ENCODE data around the gene ADGRD1. TPM values are rescaled to one million over a fixed set of nuclear protein-coding genes. Genes with fewer than 3 reads are reported as not detected.

ADGRD1 gene
- total RNA-seq, 1 experiment from 2014 or later, result 0.77 TPM

- no peak for TF ChIP-seq MYBL2 (CRISPR knock-in tag; IDR thresholded peaks at IDR 0.05)
- no peak for TF ChIP-seq ERG (CRISPR knock-in tag; IDR thresholded peaks at IDR 0.05)
- TF ChIP-seq USF1 (CRISPR knock-in tag; IDR thresholded peaks at IDR 0.05), result no peak
- TF ChIP-seq CTCF (IDR thresholded peaks at IDR 0.05), result no peak
- no peak for TF ChIP-seq MLX (CRISPR knock-in tag; IDR thresholded peaks at IDR 0.05)
- TF ChIP-seq ZBTB21 (CRISPR knock-in tag; IDR thresholded peaks at IDR 0.05; ENCODE audit: borderline replicate concordance), result no peak
- TF ChIP-seq E2F5 (CRISPR knock-in tag; IDR thresholded peaks at IDR 0.05), result no peak
Measured at GRCh38 chr12:131049549-131050339, 96.0 kb downstream of the ADGRD1 start (continued).

- Mint-ChIP-seq H3K9me3 (no peaks in the 10 kb centered on the region), H3K36me3 (no peaks in the 10 kb centered on the region), H3K27me3 (ENCODE audit: low read depth) (no peaks in the 10 kb centered on the region), H3K27ac (no peak overlapping the region), H3K4me1 (0 out of 2 replicates have a peak, but pooled peaks cover 4% of the 10 kb centered on the region), H3K4me3 (no peak overlapping the region)
- no peak for ATAC-seq
- no peak for DNase-seq (ENCODE audit: low spot score)
- POLR2A ChIA-PET, result no interaction called here
- CTCF ChIA-PET, result no interaction called here
- TF ChIP-seq IRF1 (CRISPR knock-in tag; IDR thresholded peaks at IDR 0.05) (no peak), ZNF423 (CRISPR knock-in tag; IDR thresholded peaks at IDR 0.05) (no peak), NFYB (CRISPR knock-in tag; conservative IDR thresholded peaks at IDR 0.05; ENCODE audit: low read depth) (no peak), TP53 (CRISPR knock-in tag; IDR thresholded peaks at IDR 0.05) (no peak), TEAD4 (CRISPR knock-in tag; IDR thresholded peaks at IDR 0.05) (no peak), CTCF (IDR thresholded peaks at IDR 0.05) (no peak), ERG (CRISPR knock-in tag; IDR thresholded peaks at IDR 0.05) (no peak), SMAD4 (CRISPR knock-in tag; IDR thresholded peaks at IDR 0.05) (no peak), SP1 (CRISPR knock-in tag; conservative IDR thresholded peaks at IDR 0.05) (no peak), ZNF671 (CRISPR knock-in tag; IDR thresholded peaks at IDR 0.05) (no peak), EMX1 (CRISPR knock-in tag; IDR thresholded peaks at IDR 0.05) (no peak), FOXP4 (CRISPR knock-in tag; IDR thresholded peaks at IDR 0.05) (no peak), CBFB (CRISPR knock-in tag; IDR thresholded peaks at IDR 0.05; ENCODE audit: low read depth) (no peak), ATF1 (CRISPR knock-in tag; IDR thresholded peaks at IDR 0.05) (no peak), JUN (CRISPR knock-in tag; IDR thresholded peaks at IDR 0.05) (no peak), ZMAT4 (CRISPR knock-in tag; IDR thresholded peaks at IDR 0.05) (no peak), USF1 (CRISPR knock-in tag; IDR thresholded peaks at IDR 0.05) (no peak)
Measured at GRCh38 chr12:131050463-131051154, 96.9 kb downstream of the ADGRD1 start.

All from WTC11 (cell line).